Prostate gland (tissue), 2 donors: ENCODE data around the gene CHMP5.

Source experiments
- CTCF ChIP-seq, 4 experiments: fragments of 200-600 bp in 2 of 4; fragments of 450-650 bp in 2 of 4; sonication (generic) in 2 of 4; IDR thresholded peaks; 1 replicate in 3 of 4; 2 replicates in 1 of 4; pipeline ENCODE4 v1.5.1; 2016 to 2019; ENCODE audit warnings: antibody characterized with exemption in 4 of 4, mild to moderate bottlenecking in 2 of 4, moderate library complexity in 2 of 4
- POLR2A ChIP-seq: fragments of 450-650 bp; IDR thresholded peaks from one replicate; pipeline ENCODE4 v1.6.1; 2016; ENCODE audit warnings: antibody characterized with exemption, mild to moderate bottlenecking

- no peak for TF ChIP-seq CTCF (IDR thresholded peaks at IDR 0.05)
- TF ChIP-seq POLR2A: no peak
These were observed 9.8 kb upstream of the CHMP5 start for GRCh38 chr9:33255014-33255413.
